Retina (tissue), 1 donor: ENCODE data around the gene SENP8.
"Not testable (repeated sequence)": the region's sequence is repeated elsewhere in the genome, so short reads cannot be mapped to it uniquely, and the experiment has no call there.

Experiments
- DNase-seq: peaks from one replicate; pipeline ENCODE4 v3.0.0-alpha.2; 2016

Gene SENP8

GRCh38 chr15:72155635-72156616 is 37.7 kb downstream of the SENP8 start:
- DNase-seq = peak; percentile 88

- DNase-seq = no peak
Observed at GRCh38 chr15:72156928-72157327, 38.7 kb downstream of the SENP8 start.

GRCh38 chr15:72160696-72161245 is 42.6 kb downstream of the SENP8 start:
- no peak for DNase-seq

GRCh38 chr15:72161361-72162132 is 43.3 kb downstream of the SENP8 start:
- DNase-seq = no peak

- DNase-seq = no peak
Observed at GRCh38 chr15:72162569-72162968, 44.4 kb downstream of the SENP8 start.

GRCh38 chr15:72163719-72164118 is 45.5 kb downstream of the SENP8 start:
- DNase-seq = no peak

- no peak for DNase-seq
Observed at GRCh38 chr15:72166716-72167417, 48.7 kb downstream of the SENP8 start.

- no peak for DNase-seq
Observed at GRCh38 chr15:72167445-72167844, 49.2 kb downstream of the SENP8 start.

- no peak for DNase-seq
Observed at GRCh38 chr15:72168131-72168807, 50.1 kb downstream of the SENP8 start.

- no peak for DNase-seq
Observed at GRCh38 chr15:72168808-72169190, 50.6 kb downstream of the SENP8 start.

- no peak for DNase-seq
Observed at GRCh38 chr15:72169236-72169920, 51.2 kb downstream of the SENP8 start.

- DNase-seq = no peak
Observed at GRCh38 chr15:72169921-72170611, 51.9 kb downstream of the SENP8 start.

- DNase-seq = no peak
Observed at GRCh38 chr15:72170691-72171090, 52.5 kb downstream of the SENP8 start.

- DNase-seq = not testable (repeated sequence)
Observed at GRCh38 chr15:72171978-72172377, 53.8 kb downstream of the SENP8 start.

GRCh38 chr15:72172796-72173195 is 54.6 kb downstream of the SENP8 start:
- no peak for DNase-seq

- no peak for DNase-seq
Observed at GRCh38 chr15:72173401-72173800, 55.2 kb downstream of the SENP8 start.

- DNase-seq = no peak
Observed at GRCh38 chr15:72173864-72174550, 55.8 kb downstream of the SENP8 start.

GRCh38 chr15:72174551-72175165 is 56.5 kb downstream of the SENP8 start:
- DNase-seq = no peak

GRCh38 chr15:72175186-72176044 is 57.2 kb downstream of the SENP8 start:
- no peak for DNase-seq
